Mesothelial cell of epicardium (in vitro differentiated cells): ENCODE data around the gene AGPAT3. TPM values are rescaled to one million over a fixed set of nuclear protein-coding genes. Genes with fewer than 3 reads are reported as not detected.

Source experiments
- DNase-seq, 2 experiments: peaks; one replicate each; pipeline ENCODE4 v3.0.0; 2021; ENCODE audit warnings: low spot score in 2 of 2; ENCODE audit not compliant: unreplicated experiment in 2 of 2
- H3K27ac Mint-ChIP-seq: 2 replicates; pipeline ENCODE4 v1.8.0; 2021; ENCODE audit warnings: mixed read lengths
- H3K27me3 Mint-ChIP-seq: 2 replicates; pipeline ENCODE4 v1.8.0; 2021; ENCODE audit warnings: low read depth, mixed read lengths
- H3K36me3 Mint-ChIP-seq: 2 replicates; pipeline ENCODE4 v1.8.0; 2021; ENCODE audit warnings: mixed read lengths
- H3K4me1 Mint-ChIP-seq: 2 replicates; pipeline ENCODE4 v1.8.0; 2021; ENCODE audit warnings: mixed read lengths
- H3K4me3 Mint-ChIP-seq: 2 replicates; pipeline ENCODE4 v1.8.0; 2021; ENCODE audit warnings: mild to moderate bottlenecking, moderate library complexity, mixed read lengths
- H3K9me3 Mint-ChIP-seq: 2 replicates; pipeline ENCODE4 v1.8.0; 2021; ENCODE audit warnings: mixed read lengths
- CTCF ChIP-seq: fragments of 200-600 bp; sonication (generic); IDR thresholded peaks from one replicate; pipeline ENCODE4 v1.5.0; 2021; ENCODE audit warnings: antibody characterized with exemption; ENCODE audit not compliant: unreplicated experiment
- total RNA-seq: library from RNA; stranded (reverse); gene quantifications from 3 replicates; pipeline ENCODE4 v1.2.1, GENCODE V29; 2021

AGPAT3 gene
- total RNA-seq, 1 donor from 2014 or later, result 71.0 TPM

- H3K27ac Mint-ChIP-seq, result peak overlapping the region; percentile 73
- peaks cover 11% of the 10 kb centered on the region for H3K4me1 Mint-ChIP-seq
- no peak for TF ChIP-seq CTCF
- no peaks in the 10 kb centered on the region for H3K27me3 Mint-ChIP-seq
- H3K36me3 Mint-ChIP-seq, result no peaks in the 10 kb centered on the region
- H3K4me3 Mint-ChIP-seq, result no peak overlapping the region
- no peaks in the 10 kb centered on the region for H3K9me3 Mint-ChIP-seq
- DNase-seq, result no peak
Observed at GRCh38 chr21:43884012-43884860, 19.2 kb downstream of the AGPAT3 start.

- Mint-ChIP-seq H3K27ac (no peak overlapping the region), H3K36me3 (peaks cover 4% of the 10 kb centered on the region), H3K9me3 (no peaks in the 10 kb centered on the region), H3K27me3 (no peaks in the 10 kb centered on the region), H3K4me3 (no peak overlapping the region), H3K4me1 (peaks cover 11% of the 10 kb centered on the region)
- TF ChIP-seq CTCF, result no peak
- DNase-seq, result no peak
Observed at GRCh38 chr21:43884861-43885417, 19.9 kb downstream of the AGPAT3 start.

GRCh38 chr21:43885721-43886120 lies 20.7 kb downstream of the AGPAT3 start:
- peaks cover 11% of the 10 kb centered on the region for H3K4me1 Mint-ChIP-seq
- H3K9me3 Mint-ChIP-seq, result no peaks in the 10 kb centered on the region
- no peak for TF ChIP-seq CTCF
- H3K36me3 Mint-ChIP-seq, result peaks cover 7% of the 10 kb centered on the region
- no peak overlapping the region for H3K27ac Mint-ChIP-seq
- H3K27me3 Mint-ChIP-seq, result no peaks in the 10 kb centered on the region
- no peak overlapping the region for H3K4me3 Mint-ChIP-seq
- no peak for DNase-seq

- TF ChIP-seq CTCF, result no peak
- Mint-ChIP-seq H3K36me3 (peaks cover 12% of the 10 kb centered on the region), H3K27ac (no peak overlapping the region), H3K9me3 (peaks cover 1% of the 10 kb centered on the region), H3K4me3 (no peak overlapping the region), H3K4me1 (peaks cover 11% of the 10 kb centered on the region), H3K27me3 (no peaks in the 10 kb centered on the region)
- DNase-seq, result no peak
Observed at GRCh38 chr21:43886565-43886964, 21.5 kb downstream of the AGPAT3 start.

- TF ChIP-seq CTCF, result no peak
- H3K9me3 Mint-ChIP-seq, result peaks cover 9% of the 10 kb centered on the region
- H3K4me3 Mint-ChIP-seq, result no peak overlapping the region
- no peak overlapping the region for H3K27ac Mint-ChIP-seq
- DNase-seq, result no peak
- peaks cover 28% of the 10 kb centered on the region for H3K36me3 Mint-ChIP-seq
- peaks cover 10% of the 10 kb centered on the region for H3K4me1 Mint-ChIP-seq
- no peaks in the 10 kb centered on the region for H3K27me3 Mint-ChIP-seq
Observed at GRCh38 chr21:43889069-43889468, 24.0 kb downstream of the AGPAT3 start.
